ENCODE results near the gene NANOS3.

DNA sequence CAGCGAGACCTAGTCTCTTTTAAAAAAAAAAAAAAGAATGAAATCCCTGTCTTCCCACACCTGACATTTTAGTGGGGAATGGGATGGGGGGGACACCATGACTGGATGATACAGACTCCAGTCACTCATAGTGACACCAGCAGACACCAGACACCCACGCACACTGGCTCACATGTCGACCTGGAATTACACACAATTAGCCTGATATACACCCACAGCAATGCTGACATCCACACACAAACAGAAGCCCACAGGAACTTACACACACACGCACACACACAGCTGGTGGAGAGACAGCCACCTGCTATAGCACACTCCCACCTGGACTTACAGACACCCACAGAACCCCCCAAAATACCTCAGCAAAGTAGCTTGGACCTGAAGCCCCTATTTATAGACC is 8.3 kb upstream of the NANOS3 start:
- no peak for TF ChIP-seq POLR2A (IDR thresholded peaks at IDR 0.05; ENCODE audit: low read length)
- no peak for TF ChIP-seq GATA1 (IDR thresholded peaks at IDR 0.05; ENCODE audit: low read depth, low read length)

Data from erythroblast (primary cell).